Measurements from ENCODE around the gene SPATS2. TPM values are rescaled to one million over a fixed set of nuclear protein-coding genes. Genes with fewer than 3 reads are reported as not detected.

Gene SPATS2
- total RNA-seq, 2 experiments from 2014 or later: 9.2 to 10.8 TPM

GRCh38 chr12:49352351-49352750 is 14.9 kb upstream of the SPATS2 start:
- ATAC-seq (no peak), DNase-seq (no peak)
- intact Hi-C loops (cut with micrococcal nuclease): no loop called here
- H3K4me3 Mint-ChIP-seq: no peak overlapping the region
- ChIA-PET CTCF (interaction anchor here (1.0 to 6.9 kb wide), 7 partner anchors 10 to 254 kb away, joined by 3 to 145 read pairs (median 8); partner anchors contain the start of gene TROAP), POLR2A (no interaction called here)
- peaks cover 5% of the 10 kb centered on the region for H3K4me1 Mint-ChIP-seq (ENCODE audit: low read depth)
- H3K36me3 Mint-ChIP-seq (ENCODE audit: low read depth): no peaks in the 10 kb centered on the region
- H3K27me3 Mint-ChIP-seq: peaks cover 32% of the 10 kb centered on the region
- no peaks in the 10 kb centered on the region for H3K9me3 Mint-ChIP-seq
- no peak for TF ChIP-seq CTCF (IDR thresholded peaks at IDR 0.05)
- no peak overlapping the region for H3K27ac Mint-ChIP-seq

GRCh38 chr12:49355913-49356312 is 11.3 kb upstream of the SPATS2 start:
- ChIA-PET POLR2A (interaction anchor here (1.6 kb wide), 1 partner anchor 169 kb away, joined by 3 read pairs; no protein-coding TSS in a partner anchor), CTCF (interaction anchor here (1.4 to 8.9 kb wide), 5 partner anchors 8 to 159 kb away, joined by 3 to 366 read pairs (median 114); partner anchors contain the start of genes DNAJC22, PRPH and SPATS2)
- Mint-ChIP-seq H3K27ac (no peak overlapping the region), H3K36me3 (ENCODE audit: low read depth) (no peaks in the 10 kb centered on the region), H3K4me1 (ENCODE audit: low read depth) (peaks cover 2% of the 10 kb centered on the region), H3K4me3 (no peak overlapping the region), H3K9me3 (no peaks in the 10 kb centered on the region), H3K27me3 (peaks cover 17% of the 10 kb centered on the region)
- TF ChIP-seq CTCF (IDR thresholded peaks at IDR 0.05): no peak
- ATAC-seq: no peak
- no peak for DNase-seq
- intact Hi-C loops (cut with micrococcal nuclease): no loop called here

- POLR2A ChIA-PET: interaction anchor here (1.5 kb wide), 1 partner anchor 9 kb away, joined by 3 read pairs; no protein-coding TSS in a partner anchor
- peak; percentile 54 for TF ChIP-seq CTCF (IDR thresholded peaks at IDR 0.05)
- no peaks in the 10 kb centered on the region for H3K9me3 Mint-ChIP-seq
- intact Hi-C loops (cut with micrococcal nuclease): no loop called here
- H3K27me3 Mint-ChIP-seq: peaks cover 16% of the 10 kb centered on the region
- no peaks in the 10 kb centered on the region for H3K36me3 Mint-ChIP-seq (ENCODE audit: low read depth)
- no peak overlapping the region for H3K27ac Mint-ChIP-seq
- H3K4me1 Mint-ChIP-seq (ENCODE audit: low read depth): peaks cover 2% of the 10 kb centered on the region
- CTCF ChIA-PET: interaction anchor here (0.6 to 8.9 kb wide), 28 partner anchors 9 to 271 kb away, joined by 3 to 366 read pairs (median 7); partner anchors contain the start of genes DNAJC22, PRPH and SPATS2
- ATAC-seq: no peak
- no peak overlapping the region for H3K4me3 Mint-ChIP-seq
- DNase-seq: no peak
Observed at GRCh38 chr12:49357103-49357678, 10.1 kb upstream of the SPATS2 start.

GRCh38 chr12:49358483-49359141 is 8.7 kb upstream of the SPATS2 start:
- CTCF ChIA-PET: interaction anchor here (0.6 to 8.9 kb wide), 88 partner anchors 9 to 419 kb away, joined by 3 to 366 read pairs (median 5); partner anchors contain the start of genes C1QL4, DNAJC22, MCRS1 and PRPF40B
- ATAC-seq (peak; percentile 98), DNase-seq (peak; percentile 80)
- Mint-ChIP-seq H3K27me3 (peaks cover 12% of the 10 kb centered on the region), H3K9me3 (no peaks in the 10 kb centered on the region), H3K36me3 (ENCODE audit: low read depth) (no peaks in the 10 kb centered on the region), H3K4me3 (no peak overlapping the region), H3K27ac (no peak overlapping the region), H3K4me1 (ENCODE audit: low read depth) (peaks cover 2% of the 10 kb centered on the region)
- POLR2A ChIA-PET: interaction anchor here (1.2 to 1.3 kb wide), 2 partner anchors 8 to 215 kb away, joined by 3 to 4 read pairs; partner anchors contain the start of gene SPATS2
- peak; percentile 90 for TF ChIP-seq CTCF (IDR thresholded peaks at IDR 0.05)
- intact Hi-C loops (cut with micrococcal nuclease): loop anchor here (1.0 kb wide), 1 partner anchor 156 kb away; no protein-coding TSS in a partner anchor
